CD4-positive, alpha-beta T cell treated with Interleukin-12 subunit alpha and Interleukin-12 subunit beta, for 1 hour (primary cell): Measurements from ENCODE around the gene NFKBIB.
"Not testable (repeated sequence)": the region's sequence is repeated elsewhere in the genome, so short reads cannot be mapped to it uniquely, and the experiment has no call there.

Experiments used
- DNase-seq: peaks from one replicate; pipeline ENCODE4 v3.0.0-alpha.2; 2020

Gene NFKBIB

DNA sequence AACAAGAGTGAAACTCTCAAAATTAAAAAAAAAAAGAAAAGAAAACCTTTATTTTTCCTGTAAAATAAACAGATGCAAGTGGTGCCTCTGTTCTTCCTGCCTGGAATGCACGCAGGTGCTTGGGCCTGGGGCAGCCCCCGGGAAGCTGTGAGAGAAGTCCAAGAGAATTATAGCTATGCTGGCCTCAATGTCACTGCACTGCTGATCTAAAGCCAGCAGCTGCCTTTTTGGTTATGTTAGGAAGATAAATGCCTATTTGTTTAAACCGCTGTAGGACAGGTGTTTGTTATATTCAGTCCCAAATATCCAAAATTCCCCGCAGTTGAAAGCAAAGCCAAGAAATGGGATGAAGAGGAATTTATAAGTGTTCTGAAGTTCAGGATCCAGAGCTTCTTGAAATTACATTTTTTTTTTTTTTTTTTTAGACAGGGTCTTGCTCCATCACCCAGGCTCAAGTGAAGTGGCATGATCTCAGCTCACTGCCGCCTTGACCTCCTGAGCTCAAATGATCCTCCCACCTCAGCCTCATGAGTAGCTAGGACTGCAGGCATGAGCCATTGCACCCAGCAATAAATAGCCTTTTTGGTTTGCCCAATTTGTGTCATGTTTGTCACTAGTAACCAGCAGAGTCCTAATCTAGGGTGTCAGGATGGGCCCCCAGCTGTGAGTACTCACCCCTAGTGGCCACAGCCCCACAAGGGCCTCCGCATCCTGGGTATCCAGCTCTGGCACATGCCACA lies 23.9 kb upstream of the NFKBIB start:
- DNase-seq: no peak

- peak; percentile 78 for DNase-seq
Observed at GRCh38 chr19:38877781-38878574, 21.8 kb upstream of the NFKBIB start, which contains the start of gene RINL. RINL (minus strand) TSS chr19:38878275; CDS start chr19:38876742, 1,533 bp downstream.

DNA sequence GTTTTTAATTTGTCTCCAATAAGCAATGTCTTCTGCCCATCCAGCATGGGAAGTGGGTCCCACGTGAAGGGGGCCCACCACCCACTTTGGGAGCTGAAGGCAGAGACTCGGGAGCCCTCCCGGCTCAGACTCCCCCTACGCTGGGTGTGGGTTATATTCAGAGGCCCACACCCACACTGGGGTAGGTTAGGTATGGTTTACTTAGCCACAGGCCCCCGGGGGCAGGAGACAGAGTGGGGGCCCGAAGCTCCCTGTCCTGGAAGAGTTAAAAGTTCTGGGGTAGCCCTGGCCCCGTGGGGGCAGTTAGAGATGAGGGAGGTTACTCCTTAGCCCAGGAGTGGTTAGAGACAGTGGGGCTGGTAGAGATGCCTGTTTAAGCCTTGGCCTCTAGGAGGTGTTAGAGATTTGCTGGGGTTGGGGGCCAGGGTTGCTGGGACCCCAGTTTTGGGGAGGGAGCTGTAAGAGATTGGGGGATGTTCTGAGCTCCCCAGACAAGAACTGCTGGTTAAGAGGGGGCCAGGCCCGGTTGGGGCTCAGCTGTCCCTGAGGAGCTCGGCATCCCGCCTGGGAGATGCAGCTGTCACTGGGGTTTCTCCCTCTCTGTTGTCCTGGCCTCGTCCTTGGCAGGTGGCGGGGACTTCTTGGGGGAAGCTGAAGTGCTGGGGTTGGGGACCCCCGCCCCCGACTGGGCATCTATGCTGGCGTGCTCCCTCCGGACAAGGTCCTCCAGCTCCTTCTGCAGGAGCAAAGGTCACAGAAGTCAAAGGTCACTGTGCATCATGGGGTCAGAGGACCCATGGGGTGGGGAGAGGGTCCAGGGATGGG lies 21.0 kb upstream of the NFKBIB start:
- DNase-seq: no peak

DNA sequence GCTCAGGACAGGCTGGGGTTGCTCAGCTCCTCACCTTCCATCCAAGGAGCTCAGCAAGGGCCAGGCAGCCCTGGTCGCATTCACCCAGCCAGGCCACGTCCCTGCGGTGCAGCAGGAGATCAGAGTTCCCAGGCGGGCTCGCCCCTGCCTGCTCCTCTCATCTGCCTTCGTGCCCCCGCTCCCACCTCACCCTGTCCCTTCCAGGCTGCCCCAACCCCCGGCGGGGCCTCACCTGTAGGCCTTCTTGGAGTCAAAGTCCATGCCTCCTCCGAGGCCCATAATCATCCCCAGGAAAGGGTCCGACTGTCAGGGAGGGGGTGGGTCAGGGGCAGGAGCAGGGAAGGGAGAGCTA lies 20.4 kb upstream of the NFKBIB start:
- no peak for DNase-seq

GRCh38 chr19:38880076-38880881 lies 19.5 kb upstream of the NFKBIB start:
- no peak for DNase-seq

- no peak for DNase-seq
Observed at GRCh38 chr19:38880882-38881609, 18.7 kb upstream of the NFKBIB start.

DNA sequence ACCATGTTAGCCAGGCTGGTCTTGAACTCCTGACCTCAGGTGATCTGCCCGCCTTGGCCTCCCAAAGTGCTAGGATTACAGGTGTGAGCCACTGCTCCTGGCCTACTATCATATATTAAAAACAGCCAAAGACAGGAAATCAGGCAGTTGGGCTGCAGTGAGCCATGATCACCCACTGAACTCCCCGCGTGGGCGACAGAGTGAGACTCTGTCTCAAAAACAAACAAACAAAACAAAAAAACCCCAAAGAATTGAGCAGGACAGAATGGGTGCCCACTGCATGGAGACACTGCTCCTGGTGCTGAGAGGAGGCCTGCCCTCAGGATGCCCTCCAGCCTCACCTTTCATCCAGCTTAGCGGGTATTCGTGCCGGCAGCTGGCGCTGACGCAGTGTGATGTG lies 16.5 kb upstream of the NFKBIB start:
- DNase-seq: no peak

DNA sequence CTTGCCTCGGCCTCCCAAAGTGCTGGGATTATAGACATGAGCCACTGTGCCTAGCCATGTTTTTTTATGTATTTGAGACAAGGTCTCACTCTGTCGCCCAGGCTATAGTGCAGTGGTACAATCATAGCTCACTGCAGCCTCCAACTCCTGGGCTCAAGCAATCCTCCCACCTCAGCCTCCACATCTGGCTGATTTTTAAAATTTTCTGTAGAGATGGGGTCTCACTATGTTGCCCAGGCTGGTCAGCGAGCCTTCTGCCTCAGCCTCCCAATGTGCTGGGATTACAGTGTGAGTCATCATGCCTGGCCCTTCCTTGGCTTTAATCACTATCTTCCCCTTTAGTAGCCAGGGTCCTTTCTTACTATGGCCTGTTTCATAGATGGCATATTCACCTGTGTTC lies 15.1 kb upstream of the NFKBIB start:
- DNase-seq: not testable (repeated sequence)

- DNase-seq: no peak
Observed at GRCh38 chr19:38888876-38889275, 10.9 kb upstream of the NFKBIB start.

DNA sequence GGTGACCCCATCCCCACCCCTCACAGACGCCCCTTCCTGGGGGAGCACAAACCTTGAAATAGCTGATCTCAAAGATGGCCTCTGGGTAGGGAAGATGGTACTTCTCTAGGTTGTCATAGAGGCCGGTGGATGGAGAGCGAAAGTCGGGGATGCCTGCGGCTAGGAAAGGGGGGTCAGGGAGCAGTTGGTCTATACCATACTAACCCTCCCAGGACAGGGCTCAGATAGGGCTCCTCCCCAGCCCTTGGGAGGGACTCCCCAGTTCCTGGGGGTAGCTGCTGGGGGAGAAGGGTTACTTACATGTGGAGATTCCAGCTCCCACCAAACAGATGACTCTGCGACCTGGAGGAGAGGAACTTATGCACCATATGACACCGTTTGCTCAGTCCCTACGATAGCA lies 10.0 kb upstream of the NFKBIB start:
- no peak for DNase-seq

DNA sequence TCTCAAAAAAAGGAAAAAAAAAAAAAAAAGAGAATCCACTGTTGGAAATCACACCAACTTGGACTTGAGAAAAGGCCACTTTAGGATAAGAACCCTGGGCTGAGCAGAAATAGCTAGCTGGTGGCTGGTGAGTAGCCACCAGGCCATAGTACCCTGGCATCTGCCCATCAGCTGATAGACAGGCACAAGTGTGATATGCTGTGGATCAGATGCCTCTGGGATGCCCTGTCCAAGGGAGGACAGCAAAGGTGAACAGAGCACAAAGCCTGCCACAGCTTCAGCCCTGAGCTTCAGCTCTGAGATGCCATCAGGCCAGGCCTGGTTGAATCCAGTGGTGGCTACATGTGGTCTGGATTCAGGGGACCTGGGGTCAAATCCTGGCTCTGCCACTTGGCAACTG lies 9.1 kb upstream of the NFKBIB start:
- no peak for DNase-seq

DNA sequence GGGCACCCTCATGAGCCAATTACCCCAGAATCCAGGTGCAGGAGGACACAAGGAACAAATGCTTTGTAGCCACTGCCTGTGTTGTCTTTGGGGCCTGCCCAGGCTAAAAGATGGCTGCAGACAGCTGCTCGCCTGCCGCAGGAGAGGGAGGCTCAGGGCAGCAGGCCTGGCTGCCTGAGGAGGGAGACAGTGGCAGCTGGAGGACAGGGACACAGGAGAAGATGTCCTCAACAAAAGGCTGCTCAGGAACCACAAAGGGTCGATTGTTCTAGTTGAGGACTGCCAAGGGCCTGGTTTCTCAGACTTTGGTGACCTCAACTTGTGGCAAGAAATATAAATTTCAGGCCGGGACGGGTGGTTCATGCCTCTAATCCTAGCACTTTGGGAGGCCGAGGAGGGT lies 8.0 kb upstream of the NFKBIB start:
- DNase-seq: no peak

GRCh38 chr19:38892841-38893240 lies 6.9 kb upstream of the NFKBIB start:
- DNase-seq: no peak

DNA sequence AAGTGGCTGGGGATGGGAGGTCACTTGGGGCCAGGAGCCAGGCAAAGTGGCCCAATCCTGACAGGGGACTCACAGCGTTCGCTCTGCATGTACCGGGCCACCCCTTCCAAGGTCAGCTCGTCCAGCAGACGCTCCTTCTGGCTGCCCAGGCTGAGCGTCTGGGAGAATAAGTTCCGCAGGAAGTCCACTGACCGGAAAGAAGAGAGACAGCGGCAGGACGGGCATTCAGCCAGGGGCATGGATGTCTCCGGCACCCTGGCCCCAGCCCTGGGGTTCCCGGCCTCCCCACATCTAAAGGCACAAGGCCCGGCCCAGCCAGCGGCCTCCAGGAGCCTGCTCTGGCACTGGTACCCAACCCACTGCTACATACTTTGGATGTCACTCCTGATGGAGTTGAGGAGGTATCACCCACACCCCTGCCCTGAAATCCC lies 6.4 kb upstream of the NFKBIB start:
- DNase-seq: no peak

- no peak for DNase-seq
Observed at GRCh38 chr19:38894968-38895367, 4.8 kb upstream of the NFKBIB start.

- no peak for DNase-seq
Observed at GRCh38 chr19:38898788-38899446, 852 bp upstream of the NFKBIB start.

- DNase-seq: no peak
Observed at GRCh38 chr19:38900202-38900629, 447 bp downstream of the NFKBIB start.

GRCh38 chr19:38900743-38901190 lies 998 bp downstream of the NFKBIB start:
- no peak for DNase-seq

GRCh38 chr19:38901683-38902082 lies 1.9 kb downstream of the NFKBIB start:
- DNase-seq: no peak

DNA sequence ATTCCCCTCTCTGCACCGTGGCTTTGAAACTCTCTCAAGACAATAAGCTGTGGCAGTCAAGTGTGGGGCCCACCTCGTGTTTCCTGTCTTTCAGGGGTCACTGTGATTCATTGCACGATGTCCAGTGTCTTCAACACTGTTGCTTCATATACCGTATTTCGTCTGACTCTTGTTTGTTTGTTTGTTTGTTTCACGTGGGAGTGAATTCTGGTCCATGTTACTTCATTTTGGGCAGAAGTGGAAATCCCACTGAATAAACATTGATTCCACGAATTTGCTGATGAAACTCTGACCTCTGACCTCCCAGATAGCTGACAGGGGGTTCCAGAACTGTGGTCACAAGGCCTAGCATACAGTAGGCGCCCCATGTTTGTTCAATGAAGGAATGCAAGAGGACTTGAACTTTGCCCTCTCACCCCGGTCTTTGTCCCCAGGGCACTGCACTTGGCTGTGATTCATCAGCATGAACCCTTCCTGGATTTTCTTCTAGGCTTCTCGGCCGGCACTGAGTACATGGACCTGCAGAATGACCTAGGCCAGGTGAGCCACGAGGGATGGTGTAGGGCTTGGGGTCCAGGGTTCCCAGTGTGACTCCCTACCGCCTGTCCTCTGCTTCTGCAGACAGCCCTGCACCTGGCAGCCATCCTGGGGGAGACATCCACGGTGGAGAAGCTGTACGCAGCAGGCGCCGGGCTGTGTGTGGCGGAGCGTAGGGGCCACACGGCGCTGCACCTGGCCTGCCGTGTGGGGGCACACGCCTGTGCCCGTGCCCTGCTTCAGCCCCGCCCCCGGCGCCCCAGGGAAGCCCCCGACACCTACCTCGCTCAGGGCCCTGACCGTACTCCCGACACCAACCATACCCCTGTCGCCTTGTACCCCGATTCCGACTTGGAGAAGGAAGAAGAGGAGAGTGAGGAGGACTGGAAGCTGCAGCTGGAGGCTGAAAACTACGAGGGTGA lies 5.1 kb downstream of the NFKBIB start:
- DNase-seq: no peak
